HT-29 (cell line): Measurements from ENCODE around the gene UST. TPM values are rescaled to one million over a fixed set of nuclear protein-coding genes. Genes with fewer than 3 reads are reported as not detected.

ENCODE experiments used
- DNase-seq: peaks from one replicate; pipeline ENCODE4 v3.0.0-alpha.2; 2015; ENCODE audit warnings: low spot score
- total RNA-seq: library from RNA; depleted of rRNA; stranded (reverse); fragments of >200 nt; shearing (Covaris generic); gene quantifications from 2 replicates; pipeline ENCODE4 v1.2.3, GENCODE V29; 2014

UST gene
- total RNA-seq, 1 experiment from 2014 or later, result 3.1 TPM

DNA sequence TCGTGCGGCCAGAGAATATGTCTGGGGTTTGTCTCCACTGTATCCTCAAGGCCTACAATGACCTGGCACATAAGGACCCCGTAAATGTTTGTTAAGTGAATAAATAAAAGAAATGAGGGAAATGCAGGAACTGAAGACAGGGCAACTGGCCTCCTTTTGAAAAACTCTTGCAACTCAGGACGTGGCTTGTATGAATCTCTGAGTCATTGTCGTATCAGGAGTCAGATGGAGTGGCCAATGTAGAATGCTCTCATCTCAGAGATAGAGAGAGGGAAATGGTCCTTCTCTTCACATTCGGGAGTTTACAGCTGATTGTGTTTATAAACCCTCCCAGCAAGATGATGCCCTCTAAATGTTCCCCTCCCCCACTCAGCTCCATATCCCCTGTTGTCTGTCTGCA, 57.1 kb downstream of the UST start:
- DNase-seq, result no peak

DNA sequence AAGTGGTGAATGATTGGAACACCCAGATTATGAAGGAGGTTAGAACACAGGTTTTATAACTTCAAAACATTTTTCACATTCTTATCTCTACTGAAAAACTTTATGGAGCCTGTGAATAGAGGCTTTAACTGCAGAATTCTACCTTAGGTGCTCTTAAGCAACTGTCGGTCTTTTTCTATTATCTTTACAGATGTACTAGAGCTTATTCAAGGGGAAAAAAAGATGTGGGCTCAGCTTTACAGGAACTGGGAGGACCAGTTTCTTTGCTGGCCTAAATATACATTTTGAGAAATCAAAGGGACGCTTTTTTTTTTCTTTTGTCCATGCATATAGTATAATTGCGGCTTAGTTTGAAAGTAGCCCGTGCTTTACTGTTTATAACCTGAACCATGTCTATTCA, 58.9 kb downstream of the UST start:
- DNase-seq, result no peak

DNA sequence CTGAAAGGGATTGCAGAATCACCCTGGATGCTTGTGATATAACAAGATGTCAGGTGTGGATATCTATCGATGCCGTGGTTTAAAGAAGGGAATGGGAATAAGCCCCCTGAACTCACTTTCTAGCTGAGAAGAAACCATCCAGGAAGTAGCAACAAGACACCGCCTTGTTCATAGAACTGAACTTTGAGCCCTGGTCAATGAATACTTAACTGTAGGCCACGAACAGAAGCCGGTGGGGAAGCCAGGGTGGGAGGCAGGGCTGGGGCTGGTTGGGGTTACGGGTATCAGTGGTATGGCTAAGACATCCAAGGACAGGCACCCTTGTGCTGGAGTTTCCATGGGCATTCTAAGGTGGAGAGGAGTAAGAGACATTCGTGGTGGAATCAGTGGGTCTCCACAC, 61.0 kb downstream of the UST start:
- DNase-seq, result peak; percentile 23

DNA sequence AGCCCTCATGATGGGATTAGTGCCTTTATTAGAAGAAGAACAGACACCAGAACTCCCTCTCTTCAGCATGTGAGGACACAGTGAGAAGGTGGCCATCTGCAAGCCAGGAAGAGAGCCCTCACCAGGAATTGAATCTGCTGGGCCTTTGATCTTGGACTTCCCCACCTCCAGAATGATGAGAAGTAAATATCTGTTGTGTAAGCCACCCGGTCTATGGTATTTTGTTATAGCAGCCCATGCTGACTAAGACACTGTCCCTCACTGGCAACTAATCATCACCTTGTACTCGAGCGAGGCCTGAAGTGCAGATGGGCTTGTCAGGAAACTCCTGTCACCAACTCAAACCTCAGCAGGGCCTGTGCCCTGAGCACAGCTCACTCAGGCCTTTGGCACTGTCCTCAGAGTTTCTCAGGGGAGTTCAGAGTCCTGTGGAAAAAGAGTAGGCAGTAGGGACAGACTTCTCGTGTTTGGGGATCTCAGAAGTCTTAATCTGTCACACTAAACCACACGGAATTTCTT, 62.0 kb downstream of the UST start:
- DNase-seq, result no peak

DNA sequence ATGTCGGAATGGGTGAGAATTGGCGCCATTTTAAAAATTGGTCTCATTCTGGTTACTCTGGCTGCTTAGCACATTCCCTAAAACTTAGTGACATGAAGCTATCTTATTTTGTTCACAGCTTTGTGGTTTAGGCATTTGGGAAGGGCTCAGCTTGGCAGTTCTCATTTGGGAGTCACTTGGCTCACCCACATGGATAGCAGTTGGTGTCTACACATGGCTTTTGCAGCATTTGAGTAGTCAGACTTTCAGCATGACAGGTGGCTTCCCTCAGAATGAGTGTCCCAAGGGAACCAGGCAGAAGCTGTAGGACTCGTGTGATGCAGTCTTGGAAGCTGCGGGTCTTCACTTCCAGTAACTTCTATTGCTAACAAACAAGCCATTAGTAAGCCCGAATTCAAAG, 64.6 kb downstream of the UST start:
- DNase-seq, result no peak

DNA sequence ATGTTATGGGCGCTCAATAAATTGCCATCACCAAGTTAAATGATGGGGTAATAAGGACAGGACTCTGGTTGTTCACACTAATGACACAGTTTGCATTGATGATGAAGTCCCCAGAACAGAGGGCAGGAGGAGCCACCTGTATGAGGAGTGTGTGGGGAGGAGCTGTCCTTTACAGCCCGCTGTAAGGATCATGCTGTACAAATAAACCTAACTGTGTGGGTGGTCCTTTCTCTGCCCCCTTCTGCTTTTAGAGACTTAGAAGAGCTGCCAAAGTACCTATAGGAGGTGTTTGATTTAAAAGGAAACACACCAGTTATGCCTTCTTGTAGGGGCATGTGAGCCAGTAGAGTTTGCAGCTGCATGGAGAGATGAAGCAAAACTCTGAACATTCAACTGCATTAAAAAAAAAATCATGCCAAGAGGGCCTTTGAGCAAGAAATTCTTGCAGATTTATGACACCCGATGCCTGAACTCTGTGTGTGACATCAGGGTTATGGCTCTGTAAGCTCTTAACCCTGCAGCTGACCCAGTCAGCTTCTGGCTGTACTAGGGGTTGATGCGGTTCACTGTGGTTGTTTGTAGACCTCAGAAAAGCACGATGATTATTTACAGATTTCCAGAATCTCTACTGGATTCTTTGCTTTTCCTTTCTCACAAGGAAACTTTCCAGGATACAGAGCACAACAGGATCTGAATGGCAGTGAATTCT, 67.4 kb downstream of the UST start:
- DNase-seq, result no peak

DNA sequence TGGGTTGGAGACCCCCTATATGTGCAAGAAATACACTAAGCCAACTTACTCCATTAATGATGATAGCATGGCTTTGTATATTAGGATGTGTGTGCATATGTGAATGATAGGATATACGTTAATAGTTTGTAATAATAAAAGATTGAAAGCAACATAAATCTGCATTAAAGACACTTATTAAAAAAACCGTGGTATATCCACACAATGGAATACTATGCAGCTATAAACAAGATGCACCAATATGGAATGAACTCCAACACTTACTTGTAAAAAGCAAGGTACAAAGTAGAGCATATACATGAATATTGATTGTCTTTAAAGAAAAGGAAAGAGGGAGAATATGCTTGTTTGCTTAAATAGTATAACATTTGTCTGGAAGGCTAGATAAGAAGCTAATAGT, 68.0 kb downstream of the UST start:
- DNase-seq, result no peak

DNA sequence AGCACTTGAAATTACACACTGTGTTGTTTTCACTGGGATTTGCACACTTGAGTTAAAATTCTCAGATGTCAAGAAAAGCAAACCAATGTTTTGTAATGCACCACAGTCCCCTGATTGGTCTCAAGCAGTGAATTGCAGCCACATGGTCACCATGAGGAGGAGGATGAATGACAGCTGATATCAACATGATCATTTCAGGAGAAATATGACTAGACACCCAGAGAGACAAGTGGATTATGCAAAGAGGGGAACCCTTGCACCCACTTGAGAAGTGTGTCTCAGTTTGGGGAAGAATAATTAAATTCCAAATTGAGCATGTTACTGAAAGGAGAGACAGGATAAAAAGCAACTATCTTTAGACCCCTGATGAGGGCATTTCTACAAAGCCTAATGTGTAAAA, 69.3 kb downstream of the UST start:
- no peak for DNase-seq

DNA sequence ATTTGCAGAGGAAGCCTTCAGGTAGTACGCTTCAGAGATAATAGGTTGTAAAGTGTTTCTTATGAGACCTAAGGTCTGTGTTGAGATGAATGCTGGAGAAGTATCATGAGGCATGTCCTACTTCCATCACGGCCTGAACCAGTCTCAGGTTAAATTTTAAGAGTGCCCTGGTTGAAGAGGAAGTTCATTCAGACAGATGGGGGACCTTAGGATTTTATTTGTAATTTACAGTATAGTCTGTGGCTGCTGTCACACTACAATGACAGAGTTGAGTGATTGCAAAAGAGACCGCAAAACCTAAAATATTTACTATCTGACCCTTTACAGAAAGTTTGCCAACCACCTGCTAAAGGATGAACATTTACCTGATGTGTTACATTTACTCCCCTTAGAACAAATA, 70.9 kb downstream of the UST start:
- DNase-seq, result no peak

DNA sequence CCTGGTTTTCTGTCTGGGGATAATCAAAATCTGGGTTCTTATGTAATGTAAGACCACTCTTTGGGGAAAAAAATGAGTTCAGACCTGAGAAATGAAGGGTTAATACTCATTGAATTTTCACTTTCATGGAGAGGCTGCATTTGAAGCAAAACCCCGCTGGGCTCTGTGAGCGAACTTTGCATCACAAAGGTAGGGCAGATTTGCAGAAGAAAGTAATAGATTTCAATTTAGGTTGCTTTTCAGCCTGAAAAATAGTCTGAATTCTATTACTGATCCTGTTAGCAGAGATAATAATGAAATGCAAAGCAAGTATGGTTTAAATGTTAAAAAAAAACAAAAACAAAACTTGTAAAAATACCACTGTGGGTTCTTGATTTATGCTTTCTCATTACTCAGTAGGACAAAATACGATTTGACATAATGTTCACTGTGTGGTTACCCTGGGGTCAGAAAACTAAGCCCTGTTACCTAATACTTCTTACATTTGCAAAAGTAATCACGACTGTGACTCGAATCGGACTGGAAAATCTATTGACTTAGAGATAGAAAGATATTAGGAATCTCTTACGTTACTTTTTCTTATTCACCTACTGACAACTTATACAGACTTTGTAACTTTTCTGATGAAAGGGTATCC, 72.2 kb downstream of the UST start:
- DNase-seq, result no peak

DNA sequence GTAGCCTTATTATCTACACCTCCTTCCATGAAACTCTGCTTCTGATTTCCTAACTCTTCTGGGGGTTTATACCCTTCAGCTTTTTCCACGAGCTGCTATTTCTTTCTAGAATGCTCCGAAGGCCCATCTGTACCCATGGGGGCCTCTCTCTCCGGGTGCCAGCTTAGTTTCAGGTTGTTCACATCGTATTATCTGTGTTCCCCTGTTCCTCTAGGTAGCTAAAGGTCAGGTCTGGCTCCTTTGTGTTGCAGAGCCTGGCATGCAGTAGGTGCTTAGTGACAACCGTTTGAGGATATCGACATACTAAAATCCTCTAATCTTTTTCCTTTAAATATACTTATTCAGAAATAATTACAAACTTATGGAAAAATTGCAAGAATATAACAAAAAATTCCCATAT, 73.0 kb downstream of the UST start:
- DNase-seq, result no peak

DNA sequence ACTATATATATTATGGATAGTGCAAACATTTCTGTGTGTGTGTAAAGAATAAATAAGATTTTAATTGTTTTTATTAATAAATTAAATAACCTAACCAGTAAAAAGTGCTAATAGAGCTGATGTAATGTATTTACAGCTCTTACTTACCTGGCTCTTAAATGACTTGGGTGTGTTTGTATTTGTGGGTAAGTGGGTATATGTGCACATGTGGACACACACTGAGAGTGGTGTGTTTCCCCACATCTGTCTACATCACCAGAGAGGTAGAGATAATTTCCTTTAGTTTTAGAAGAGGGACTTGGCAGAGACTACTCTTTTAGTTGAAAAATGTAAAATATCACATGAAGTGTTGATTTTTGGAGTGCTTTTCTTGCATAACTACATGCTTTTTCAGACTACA, 76.0 kb downstream of the UST start:
- DNase-seq, result no peak

DNA sequence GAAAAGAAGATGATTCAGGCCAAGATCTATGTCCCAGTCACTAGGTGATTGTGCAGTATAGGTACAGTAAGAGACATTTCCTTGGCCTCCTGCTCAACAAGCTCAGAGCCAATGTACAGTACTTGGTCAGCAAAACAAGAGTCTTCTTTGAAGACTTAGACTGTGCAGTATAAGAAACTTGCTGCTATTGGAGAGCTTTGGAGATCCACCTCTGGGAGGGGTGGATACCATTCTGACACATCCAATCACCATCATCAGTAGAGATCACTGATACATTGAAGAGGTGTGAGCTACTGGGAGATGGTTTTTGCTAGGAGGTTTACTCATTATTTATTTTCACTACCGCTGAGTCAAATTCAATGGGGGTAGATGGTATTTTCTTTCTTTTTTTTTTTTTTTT, 77.5 kb downstream of the UST start:
- DNase-seq, result no peak

DNA sequence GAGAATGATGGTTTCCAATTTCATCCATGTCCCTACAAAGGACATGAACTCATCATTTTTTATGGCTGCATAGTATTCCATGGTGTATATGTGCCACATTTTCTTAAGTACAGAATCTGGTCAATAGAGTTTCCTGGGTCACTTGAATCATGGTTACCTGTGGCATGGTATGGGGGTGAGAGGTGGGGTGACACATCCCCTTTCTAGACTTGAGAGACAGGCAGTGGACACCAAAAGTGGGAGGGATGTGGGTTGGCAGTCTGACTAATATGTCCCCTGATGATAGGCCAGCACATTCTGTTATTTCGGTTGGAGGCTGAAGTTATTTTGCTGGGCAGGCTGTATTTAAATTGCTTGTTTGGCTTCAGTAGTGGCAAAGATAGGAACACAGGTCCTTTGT, 78.1 kb downstream of the UST start:
- no peak for DNase-seq

DNA sequence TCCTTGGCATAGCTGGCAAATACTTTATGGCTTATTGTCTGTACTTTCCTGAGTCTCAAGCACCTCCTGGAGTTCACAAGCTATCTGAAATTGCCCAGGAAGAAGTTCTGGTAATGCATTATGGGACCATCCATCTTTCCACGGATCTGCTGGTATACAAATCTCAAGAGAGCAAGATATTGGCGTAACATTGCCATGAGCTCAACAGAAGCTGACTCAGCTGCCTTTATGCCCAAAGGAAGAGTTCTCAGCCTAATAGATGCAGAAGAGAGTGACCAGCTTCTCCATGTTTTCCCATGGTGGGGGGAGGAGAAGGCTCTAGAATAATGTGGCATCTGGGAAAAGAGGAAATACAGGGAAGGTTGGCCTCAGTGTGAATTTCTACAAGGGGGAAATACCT, 78.7 kb downstream of the UST start:
- no peak for DNase-seq

DNA sequence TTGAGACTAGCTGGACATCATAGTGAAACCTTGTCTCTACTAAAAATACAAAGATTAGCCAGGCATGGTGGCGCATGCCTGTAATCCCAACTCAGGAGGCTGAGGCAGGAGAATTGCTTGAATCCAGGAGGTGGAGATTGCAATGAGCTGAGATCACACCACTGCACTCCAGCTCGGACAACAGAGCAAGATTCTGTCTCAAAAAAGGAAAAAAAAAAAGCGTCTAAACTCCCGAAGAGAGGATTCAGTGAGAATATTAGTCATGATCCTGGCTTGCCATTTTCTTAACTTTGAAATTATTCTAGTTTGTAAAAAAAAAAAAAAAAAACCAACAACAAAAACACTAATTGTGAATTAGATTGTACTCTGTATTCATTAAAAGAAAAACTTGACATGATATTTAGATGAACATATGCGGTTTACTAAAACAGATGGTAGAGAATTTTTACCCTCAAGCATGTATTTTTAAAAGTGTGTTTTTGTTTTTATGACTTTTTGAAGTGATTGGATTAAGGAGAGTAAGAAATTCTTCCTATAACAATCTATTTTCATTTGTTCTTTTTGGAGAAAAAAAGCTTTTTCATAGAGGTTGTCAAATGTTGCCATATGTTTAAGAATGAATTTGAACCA, 80.7 kb downstream of the UST start:
- no peak for DNase-seq

DNA sequence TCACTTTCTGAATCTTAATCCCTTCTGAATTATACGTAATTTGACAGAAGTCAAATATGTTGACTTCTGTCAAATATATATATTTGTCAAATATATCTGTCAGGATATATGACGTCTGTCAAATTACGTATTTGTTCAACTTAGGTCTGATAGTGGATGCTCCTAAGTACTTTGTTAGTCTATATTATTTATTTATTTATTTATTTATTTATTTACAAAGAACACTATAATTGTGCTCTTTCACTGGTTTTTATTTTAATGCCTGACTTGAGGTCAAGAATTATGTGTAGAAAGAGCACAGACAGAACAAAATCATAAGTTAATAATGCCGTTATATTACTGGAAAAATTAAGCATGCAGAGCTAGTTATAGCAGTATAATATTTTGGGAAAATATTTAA, 81.2 kb downstream of the UST start:
- no peak for DNase-seq

DNA sequence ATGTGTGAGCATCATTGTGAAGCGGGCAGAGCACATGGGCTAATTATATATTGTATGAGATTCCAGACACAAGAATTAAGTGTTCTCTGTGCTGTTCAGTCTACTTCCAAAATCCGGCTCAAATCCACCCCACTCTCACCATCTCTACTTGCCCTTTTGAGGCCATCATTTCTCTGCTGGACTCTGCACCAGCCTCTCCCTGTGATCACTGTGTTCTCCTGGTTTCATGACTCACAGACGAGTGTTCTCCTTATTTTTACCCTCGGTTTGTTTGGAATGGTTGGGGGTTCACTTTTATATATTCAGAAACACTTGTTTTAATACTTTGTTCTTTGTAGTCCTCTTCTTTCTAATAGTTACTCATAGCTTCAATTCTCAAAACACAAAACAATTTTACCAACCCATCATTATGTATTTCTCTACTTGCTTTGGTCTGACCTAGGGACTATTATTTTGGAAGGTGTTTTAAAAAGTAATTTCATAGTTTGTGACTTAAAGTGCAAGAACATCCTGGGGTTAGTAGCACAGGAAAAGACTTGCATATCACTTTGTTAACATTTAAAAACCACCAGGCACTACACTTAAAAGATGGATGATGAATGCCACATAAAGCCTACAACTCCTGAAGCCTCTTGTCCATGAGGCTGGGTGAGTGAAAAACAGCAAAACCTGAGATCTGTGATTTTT, 82.7 kb downstream of the UST start:
- DNase-seq, result no peak

DNA sequence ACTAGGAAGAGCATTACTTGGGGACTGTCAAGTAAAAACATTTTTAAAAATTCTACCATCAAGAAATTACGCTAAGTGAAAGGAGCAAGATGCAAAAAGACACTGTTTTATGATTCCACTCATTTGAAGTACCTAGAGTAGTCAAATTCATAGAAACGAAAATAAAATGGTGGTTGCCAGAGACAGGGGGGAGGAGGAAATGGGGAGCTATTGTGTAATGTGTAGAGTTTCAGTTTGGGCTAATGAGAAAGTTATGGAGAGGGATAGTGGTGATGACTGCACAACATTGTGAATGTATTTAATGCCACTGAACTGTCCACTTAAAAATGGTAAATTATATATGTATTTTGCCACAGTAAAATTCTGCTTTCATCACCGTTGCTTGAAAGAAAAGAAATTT, 83.8 kb downstream of the UST start:
- DNase-seq, result no peak

DNA sequence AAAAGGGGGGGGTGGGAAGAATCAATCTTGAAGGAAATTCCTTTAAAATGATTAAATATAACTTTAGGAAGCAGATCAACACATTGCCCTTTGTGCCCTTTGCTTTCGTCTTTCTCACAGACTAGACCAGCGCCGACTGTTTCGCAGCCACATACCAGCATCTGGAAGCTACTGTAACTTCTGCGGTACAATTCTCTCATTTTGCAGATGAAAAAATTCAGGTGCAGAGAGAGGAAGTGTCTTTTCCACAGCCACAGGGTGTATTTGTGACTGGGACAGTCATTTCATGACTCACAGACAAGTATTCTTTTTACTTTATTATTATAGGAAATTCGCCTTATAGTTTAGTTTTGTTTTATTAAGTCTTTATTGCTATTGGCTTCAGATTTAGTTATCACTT, 84.2 kb downstream of the UST start:
- DNase-seq, result no peak

DNA sequence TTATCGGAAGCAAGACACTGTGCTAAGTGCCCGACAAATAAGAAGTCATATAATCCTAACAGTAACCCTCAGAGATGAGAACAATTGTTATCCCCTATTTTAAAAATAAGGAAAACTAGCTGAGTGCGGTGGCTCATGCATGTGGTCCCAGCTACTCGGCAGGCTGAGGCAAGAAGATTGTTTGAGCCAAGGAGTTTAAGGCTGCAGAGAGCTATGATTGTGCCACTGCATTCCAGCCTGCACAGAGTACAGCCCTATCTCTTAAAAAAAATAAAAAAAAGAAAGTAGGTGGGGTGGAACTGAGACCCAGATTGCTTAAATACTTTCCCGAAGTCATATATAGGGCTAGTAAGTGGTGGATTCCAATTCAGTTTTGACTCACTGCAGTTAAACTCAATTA, 84.7 kb downstream of the UST start:
- DNase-seq, result no peak

DNA sequence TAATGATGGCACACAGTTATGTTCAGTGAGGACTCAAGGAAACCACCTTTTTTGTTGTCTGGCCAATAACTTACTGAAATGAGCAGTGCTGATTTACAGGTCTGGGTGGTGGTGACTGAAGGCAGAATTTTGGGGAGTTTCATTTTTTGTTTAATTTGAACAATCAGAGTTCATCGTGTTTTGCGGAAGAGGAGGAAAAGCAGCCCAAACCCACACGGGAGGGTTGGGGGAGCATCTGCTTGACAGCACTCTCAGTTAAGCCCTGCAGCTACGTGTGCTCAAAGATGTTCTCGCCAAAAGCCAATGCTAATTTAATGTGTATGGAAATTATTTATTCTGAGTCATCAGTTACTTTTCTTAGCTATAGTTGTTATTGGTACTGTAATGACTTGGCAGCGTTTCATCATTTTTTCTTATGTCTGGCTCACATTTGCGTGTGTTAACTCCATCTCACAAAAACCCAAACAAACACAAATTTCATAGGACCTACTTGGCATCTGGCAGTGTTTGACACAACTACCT, 89.2 kb downstream of the UST start:
- DNase-seq, result no peak
